CD4-positive, alpha-beta T cell treated with Interferon gamma for 1 hour (primary cell): Measurements from ENCODE around the gene MRPL32.
A peak's percentile ranks its signal among the peaks of the same experiment; 100 is the strongest.
"Not testable (repeated sequence)": the region's sequence is repeated elsewhere in the genome, so short reads cannot be mapped to it uniquely, and the experiment has no call there.

Source experiments
- DNase-seq: peaks from one replicate; pipeline ENCODE4 v3.0.0-alpha.2; 2020

Gene MRPL32

DNA sequence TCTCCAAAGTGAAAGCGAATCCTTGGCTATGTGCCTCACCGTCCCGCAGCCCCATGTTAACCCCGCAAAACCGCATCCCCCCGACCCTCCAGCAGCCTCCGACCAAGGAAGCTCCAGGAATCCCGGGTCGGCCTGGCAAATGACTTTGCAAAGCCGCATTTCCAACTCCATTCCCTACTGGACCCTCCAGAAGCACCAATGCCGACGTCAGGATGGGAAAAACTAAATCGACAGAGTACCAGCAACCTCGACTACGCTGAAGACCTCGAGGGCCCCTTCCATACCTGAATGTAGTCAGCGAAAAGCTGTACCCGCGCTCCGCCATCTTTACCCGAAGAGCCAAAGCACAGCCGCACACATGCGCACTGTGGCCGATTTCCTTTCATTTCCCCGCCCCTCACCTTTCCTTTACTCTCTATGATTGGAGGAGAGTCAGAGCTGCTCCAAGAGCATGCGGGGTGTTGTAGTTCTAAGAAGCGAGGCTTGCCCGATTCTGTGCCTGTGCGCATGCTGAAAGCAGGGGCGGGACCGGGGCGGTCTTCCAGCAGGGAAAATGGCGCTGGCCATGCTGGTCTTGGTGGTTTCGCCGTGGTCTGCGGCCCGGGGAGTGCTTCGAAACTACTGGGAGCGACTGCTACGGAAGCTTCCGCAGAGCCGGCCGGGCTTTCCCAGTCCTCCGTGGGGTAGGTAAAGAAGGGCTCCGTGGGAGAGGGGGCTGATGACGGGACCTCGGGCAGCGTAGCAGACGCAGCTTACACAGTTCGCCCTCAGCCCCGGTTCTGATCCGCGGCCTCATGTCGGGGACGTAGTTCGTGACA, at the start of gene MRPL32, which contains the start of gene PSMA2:
Gene MRPL32 (plus strand): TSS at position 543 of the 818 bp plus-strand sequence. CDS start 11 bp downstream, at position 554.
Gene PSMA2 (minus strand): TSS at position 341 of the 818 bp plus-strand sequence. CDS start 16 bp downstream, at position 325.
- DNase-seq = peak; percentile 96

DNA sequence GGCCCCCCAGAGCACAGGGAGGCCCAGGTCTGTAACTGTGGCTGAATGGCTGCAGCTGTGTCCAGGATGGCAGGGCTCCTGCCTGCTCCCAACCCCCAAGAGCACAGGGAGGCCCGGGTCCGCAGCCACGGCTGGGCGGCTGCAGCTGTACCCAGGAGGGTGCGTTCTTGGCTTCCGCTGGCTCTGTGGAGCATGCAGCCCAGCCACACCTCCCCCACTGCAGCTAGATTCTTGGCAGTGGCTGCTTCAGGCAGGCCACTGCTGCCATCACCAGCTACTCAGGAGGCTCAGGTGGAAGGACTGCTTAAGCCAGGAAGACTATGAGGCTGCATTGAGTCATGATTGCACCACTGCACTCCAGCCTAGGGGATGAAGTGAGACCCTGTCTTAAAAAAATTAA, 48.2 kb upstream of the MRPL32 start:
- no peak for DNase-seq

DNA sequence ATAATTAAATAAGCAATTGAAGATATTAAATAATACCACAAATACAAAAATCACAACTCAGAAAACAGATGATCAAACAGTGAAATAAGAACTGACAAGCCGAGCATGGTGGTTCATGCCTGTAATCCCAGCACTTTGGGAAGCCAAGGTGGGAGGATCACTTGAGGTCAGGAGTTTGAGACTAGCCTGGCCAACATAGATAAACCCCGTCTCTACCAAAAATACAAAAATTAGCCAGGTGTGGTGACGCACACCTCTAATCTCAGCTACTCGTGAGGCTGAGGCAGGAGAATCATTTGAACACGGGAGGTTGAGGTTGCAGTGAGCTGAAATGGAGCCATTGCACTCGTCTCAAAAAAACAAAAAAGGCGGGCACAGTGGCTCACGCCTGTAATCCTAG, 47.0 kb upstream of the MRPL32 start:
- not testable (repeated sequence) for DNase-seq

DNA sequence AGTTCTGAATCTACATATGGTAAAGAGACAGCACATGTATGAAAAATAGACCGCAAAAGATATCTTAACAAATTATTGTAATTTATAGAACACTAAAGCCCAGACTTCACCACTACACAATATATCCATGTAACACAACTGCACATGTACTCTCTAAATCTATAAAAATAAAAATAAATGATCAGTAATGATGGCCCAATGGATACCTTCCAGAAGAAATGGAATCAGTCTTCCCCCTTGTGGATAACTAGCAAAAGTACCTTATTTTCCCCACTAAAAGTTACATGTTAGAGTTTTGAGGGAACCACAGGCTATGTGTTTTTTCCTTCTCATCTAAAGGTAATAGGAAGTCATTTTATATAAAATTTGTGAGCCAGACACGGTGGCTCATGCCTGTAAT, 46.0 kb upstream of the MRPL32 start:
- DNase-seq = no peak

DNA sequence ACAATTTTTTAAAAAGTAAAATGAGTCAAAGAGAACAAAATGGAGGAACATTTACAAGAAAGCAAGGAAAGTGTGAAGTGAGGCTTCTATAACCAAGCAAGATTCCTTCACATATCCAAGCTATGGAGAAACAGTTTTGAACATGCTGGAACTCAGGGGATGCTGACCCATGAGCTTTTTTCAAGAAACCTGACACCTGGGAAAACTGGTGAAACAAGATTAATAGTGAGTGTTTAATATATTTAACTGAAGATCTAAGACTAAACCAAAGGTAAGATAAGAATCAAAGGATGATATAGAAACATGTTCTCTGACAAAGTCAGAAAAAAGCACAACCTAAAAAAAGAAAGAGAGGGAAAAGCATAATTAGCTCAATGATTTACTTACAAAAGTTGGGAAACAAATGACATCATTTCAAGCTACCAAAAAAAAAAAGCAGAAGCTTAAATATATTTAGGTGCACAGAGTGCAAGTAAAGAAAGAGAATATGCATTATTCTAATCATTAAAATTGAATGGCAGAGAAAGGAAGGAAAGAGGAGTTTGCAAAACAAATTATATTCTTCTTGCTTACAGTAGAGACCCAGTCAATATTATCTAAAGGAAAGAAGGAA, 45.2 kb upstream of the MRPL32 start:
- no peak for DNase-seq

DNA sequence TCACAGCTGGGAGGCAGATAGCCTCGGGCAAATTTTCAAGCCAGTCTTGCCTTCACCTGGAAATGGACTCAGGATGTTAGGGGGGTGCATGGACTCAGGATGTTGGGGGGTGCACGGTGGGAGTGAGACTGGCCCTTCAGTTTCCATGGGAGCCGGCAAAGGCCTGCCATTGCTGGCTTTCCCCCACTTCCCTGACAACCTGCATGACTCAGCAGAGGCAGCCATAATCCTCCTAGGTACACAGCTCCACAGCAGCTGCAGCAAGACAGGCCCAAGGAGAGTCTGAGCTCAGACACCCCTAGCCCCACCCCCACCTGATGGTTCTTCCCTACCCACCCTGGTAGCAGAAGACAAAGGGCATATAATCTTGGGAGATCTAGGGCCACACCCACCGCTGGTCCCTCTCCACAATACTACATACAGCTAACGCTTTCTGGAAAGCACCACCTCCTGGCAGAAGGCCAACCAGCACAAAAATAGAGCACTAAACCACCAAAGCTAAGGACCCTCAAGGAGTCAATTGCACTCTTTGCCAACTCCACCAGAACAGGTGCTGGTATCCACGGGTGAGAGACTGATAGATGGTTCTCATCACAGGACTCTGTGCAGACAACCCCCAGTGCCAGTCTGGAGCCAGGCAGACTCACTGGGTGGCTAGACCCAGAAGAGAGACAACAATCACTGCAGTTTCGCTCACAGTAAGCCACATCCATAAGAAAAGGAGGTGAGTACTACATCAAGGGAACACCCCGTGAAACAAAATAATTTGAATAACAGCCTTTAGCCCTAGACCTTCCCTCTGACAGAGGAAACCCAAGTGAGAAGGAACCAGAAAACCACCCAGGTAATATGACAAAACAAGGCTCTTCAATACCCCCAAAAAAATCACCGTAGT, 38.6 kb upstream of the MRPL32 start:
- no peak for DNase-seq

DNA sequence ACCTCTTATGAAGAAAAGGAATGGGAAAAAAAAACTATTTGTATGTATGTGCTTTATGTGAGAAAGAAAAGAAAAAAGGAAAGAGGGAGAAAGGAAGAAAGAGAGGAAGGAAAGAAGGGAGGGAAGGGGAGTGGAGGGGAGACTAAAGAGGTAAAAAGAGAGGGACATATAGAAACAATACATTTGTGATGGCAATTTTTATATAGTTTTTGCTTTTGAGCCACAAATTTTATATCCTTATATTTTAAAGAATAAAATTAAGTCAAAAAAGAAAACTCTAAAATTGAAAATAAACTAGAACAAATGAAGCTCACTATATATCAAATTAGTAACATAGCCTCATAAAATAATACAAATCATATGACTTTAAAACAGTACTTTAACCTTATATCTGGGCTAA, 31.3 kb upstream of the MRPL32 start:
- no peak for DNase-seq

DNA sequence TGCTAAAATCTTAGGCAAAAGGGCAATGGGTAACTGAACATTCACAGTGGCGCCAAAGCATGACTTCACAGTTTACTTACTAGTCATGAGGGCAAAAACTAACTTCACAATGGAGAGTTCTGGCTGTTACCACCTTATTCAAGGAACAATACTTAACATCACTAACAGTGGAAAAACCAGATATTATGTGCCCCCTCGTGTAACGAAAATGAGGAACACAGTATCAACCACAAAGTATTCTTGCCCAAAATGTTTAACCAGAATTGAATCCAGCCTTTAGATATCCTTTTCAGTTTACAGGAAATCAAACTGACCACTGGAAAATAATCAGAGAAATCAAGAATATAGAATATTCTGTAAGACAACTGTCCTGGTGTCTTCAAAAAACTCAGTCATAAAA, 29.8 kb upstream of the MRPL32 start:
- no peak for DNase-seq

DNA sequence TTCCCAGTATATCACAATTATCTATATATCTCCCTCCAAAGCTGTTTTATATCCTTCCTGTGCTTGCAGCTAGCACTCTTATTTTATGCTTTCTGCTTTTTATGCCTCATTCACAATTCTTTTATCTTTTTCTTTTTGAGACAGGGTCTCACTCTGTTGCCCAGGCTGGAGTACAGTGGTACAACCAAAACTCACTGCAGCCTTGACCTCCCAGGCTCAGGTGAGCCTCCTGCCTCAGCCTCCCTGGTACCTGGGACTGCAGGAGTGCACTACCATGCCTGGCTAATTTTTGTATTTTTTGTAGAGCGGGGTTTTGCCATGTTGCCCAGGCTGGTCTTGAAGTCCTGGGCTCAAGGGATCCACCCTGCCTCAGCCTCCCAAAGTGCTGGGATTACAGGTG, 26.0 kb upstream of the MRPL32 start:
- no peak for DNase-seq

DNA sequence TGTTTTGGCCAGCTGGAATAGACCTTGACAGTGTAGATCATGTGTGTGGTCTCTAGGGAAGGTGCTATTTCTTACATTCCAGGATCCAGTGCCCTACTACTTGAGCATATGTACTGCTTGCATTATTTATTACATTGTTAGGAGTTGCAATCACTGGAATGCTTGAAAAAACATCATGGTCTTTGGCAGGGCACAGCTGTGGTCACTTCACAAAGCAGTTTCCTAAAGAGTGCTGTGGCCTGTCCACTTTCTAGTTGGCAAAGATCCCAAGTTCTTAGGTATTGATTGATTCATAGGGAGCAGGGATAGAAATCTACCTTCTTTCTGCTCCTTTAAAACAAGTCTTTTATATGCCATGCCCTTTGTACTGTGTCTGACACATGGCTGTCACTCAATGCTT, 24.9 kb upstream of the MRPL32 start:
- no peak for DNase-seq

DNA sequence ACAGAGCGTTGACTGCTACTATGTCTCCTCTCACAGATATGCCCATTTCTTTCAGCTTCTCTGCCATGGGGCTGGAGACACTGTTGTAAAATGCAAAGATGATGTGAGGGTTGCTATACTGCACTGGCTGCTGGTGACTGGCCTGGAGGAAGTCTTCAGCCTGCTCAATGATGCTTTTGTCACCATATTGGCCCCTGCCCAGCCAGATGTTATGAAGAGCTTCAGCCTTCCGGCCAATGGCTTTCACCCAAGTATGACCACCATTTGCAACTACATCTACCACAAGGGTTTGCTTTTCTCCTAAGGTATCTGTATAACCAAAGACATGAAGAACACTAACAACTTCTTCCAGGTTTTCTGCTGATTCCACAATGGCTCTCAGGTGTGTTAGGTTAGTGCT, 21.9 kb upstream of the MRPL32 start:
- no peak for DNase-seq

DNA sequence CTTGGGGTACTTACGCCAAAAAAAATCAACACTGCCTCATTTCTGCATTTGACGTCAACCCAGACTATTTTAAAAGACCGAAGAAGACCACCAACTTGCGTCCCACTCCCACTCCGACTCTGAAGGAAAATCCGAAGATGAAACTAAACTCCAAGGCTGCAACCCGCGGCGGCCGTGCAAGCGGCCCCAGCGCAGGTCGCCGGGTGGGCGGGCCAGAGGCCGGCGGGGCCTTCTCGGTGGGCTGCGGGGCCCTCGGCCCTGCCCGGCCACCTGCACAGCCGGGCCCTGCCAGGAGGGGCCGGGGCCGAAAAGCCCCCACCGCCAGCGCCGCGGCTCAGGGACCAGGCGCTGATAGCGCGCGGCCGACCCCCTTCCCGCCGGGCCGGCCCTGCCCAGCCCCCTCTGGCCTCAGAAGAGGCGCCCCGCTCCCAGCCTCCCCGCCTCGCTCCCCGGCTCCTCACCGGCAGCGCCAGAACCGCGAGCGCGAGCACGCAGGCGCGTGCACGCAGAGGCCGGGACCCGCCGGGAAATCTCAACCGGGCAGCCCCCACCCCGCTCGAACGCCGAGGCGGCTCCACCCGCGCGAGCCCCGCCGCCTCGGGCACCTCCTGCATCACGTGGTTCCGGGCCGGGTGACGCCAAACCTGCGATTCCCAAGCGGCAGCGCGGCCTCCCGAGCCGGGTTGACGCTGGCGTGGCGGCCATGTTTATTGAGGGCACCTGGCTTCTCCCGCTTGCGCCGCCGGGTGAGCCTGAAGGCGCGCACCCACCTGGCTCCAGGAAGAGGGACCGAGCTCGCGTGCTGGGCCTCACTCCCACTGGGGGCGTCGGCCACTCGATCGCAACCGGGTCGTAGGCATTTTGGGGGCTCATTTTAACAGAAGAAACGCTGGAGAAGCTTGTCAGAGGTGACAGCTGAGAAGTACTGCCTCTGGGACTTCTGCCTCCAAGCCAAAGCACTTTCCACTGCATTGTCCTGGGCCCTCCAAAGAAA, 20.4 kb upstream of the MRPL32 start, which contains the start of gene C7orf25:
Gene C7orf25 (minus strand): TSS at position 617 of the 994 bp plus-strand sequence. CDS start 1,170 bp downstream, outside the sequence.
- peak; percentile 92 for DNase-seq

DNA sequence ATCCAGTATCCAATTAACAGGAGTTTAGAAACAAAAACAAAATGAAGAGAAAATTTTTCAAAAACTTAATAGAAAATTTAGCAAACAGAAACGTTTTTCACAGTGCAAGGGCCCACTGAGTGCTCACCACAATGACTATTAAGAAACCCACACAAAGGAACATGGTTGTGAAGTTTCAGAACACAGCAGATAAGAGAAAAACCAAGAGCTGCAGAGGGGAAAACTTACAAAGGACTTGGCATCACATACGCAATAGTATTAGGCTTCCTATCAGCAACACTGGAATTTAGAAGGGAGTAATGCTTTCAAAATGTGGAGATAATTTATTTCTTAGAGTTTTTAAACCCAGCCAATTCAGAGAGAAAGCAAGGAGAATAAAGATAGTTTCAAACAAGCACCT, 18.6 kb upstream of the MRPL32 start:
- DNase-seq = no peak

DNA sequence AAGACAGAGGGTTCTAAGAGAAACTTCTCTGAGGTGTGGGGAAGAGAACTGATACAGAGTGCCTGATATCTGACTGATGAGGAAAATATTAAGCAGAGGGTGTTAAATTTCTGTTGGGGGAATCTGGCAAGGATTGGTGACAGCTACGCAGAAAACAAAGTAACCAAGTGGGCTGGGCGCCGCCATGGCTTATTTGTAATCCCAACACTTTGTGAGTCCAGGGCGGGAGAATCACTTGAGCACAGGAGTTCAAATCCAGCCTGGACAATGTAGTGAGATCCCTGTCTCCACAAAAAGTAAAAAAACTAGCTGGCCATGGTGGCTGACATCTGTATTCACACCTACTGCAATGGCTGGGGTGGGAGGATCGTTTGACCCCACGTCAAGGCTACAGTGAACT, 18.2 kb upstream of the MRPL32 start:
- DNase-seq = no peak

DNA sequence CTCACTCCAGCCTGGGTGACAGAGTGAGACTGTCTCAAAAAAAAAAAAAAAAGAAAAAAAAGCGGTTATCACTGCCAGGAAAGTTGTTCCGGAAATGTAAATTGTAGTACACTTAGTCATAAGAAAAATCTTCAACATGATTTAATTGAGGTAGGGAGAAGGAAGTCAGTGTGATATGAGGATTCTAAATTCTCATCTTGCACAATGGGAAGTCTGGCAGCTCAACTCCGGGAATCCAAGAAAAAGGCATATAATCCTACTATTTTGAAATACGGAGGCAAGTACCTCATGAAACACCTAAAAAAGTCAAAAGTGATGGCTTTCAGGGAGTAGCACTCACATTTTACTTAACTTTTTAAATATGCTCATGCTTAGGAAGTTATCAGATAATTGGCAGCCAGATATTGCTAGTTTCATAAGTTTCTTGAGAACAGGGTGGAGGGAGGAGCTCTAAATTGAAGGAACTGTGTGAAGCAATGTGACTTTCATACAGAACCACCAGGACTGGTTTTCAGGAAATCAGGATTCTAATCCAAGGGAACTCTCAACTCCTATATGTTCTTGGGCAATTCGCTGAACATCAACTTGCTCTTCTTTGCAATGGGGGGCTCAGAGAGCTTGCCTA, 17.6 kb upstream of the MRPL32 start:
- no peak for DNase-seq

DNA sequence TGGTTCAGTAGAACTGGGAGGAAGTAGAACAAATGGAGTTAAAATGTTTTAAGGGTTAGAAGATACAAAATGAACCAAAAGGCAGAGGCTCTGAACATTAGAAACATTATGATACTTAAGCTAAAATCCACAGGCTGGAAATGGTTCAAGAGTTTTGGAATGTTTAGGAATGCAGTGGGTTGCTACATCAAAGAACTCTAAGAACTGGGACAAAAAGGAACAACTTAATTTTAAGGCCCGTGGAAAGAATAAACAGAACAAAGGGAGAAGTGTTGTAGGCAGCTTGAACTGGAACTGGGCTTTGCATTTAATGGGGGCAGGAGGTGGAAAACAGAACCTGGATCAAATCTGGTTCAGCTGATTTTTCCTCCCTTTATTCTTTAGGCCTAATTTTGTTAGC, 16.8 kb upstream of the MRPL32 start:
- DNase-seq = no peak

DNA sequence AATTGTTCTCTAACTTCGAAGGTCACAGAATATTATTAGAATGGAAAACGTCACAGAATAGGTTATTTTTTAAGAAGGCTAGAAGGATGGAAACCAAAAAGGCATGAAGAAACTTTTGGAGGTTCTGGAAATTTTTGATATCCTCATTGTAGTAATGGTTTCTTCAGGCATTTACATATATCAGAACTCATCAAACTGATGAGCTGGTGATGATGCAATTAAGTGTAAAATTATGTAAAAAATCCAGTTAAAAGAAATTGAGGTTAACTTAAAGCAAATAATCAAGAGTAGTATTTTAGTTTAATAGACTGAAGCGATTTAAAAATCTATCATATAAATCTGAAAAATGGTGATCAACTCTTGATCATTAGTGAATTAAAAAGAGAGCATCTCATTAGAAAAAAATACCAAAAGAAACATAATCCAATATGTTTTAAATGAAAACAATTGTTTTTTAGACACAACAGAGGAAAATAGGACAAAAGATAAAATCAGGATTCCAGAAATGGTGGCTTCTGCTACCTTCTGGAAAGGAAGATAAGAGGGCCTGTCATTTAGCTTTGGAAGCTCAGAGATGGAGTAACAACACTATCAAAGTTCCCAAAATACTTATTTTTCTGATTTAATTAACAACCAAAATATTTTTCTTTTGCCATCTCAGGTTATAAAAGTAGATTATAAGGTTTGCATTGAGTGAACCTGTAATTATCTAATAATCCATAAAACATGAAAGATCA, 10.0 kb upstream of the MRPL32 start:
- DNase-seq = no peak

DNA sequence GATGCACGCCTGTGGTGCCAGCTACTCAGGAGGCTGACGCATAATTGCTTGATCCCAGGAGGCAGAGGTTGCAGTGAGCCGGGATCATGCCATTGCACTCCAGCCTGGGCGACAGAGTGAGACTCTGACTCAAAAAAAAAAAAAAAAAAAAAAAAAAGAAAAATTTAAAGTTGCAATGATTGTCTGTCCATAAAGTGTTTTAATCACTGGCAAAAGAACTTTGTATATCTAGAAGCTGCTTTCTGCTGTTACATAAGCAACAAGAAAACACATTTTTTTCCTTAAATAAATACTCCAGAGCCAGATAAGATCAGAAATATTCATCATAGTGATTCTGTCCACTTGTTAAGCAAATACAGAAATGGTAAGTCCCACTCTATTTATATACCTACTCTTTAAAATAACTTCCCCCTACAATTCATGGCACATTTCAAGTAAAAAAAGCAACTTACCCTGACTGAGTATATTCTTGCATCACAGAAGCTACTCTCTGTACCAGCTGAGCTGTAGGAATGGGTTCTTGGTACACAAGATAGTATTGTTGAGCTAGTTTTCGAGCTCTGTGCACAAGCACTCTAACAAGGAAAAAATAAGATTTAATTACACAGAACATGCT, 7.8 kb upstream of the MRPL32 start:
- no peak for DNase-seq

DNA sequence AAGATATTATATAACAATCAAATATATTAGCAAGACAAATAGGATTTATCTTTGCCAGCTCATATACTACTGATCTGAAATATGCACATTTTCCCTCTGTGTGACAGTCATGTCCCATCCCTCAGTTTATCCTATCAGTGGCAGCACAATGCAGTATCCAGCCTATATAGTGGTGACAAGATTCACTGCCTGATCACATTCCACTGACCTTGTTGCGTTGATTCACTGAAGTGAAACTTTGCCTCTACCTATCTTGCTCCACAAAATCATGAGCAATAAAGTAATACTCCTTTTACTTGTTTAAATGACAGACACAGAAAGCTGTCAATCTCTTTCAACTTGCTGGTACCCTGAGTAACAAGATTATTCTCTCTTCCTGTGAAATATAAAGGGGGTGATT, 6.5 kb upstream of the MRPL32 start:
- no peak for DNase-seq

DNA sequence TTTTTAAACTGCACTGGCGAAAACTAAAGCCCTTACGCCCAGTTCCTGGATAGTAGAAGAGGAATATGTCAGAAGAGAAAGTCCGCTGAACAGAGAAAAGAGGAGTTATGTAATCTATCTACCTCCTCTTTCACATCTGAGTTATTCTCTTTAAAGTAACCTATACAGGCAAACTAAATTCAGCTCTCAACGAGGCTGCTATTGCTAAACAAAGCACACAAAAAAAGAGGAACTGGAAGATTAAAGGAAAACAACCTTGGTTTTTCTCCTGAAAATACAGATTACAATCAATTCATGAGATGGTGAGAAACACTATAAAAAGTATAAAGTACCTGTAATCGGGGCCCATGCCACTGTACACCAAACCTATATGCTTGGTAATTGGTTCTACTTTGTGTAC, 6.0 kb upstream of the MRPL32 start:
- no peak for DNase-seq
